ENCODE measurements around the gene KIAA0825.

KIAA0825 gene

GRCh38 chr5:94508461-94509148, 109.8 kb downstream of the KIAA0825 start:
- no peak for DNase-seq (ENCODE audit: low read depth in 2 of 2)

- no peak for DNase-seq (ENCODE audit: low read depth in 2 of 2)
Measured at GRCh38 chr5:94505327-94506068, 112.9 kb downstream of the KIAA0825 start.

GRCh38 chr5:94503677-94504076, 114.7 kb downstream of the KIAA0825 start:
- DNase-seq (ENCODE audit: low read depth in 2 of 2) = no peak

GRCh38 chr5:94501365-94501764, 117.0 kb downstream of the KIAA0825 start:
- DNase-seq (ENCODE audit: low read depth in 2 of 2) = no peak

- no peak for DNase-seq (ENCODE audit: low read depth in 2 of 2)
Measured at GRCh38 chr5:94499806-94500205, 118.6 kb downstream of the KIAA0825 start.

GRCh38 chr5:94498199-94498598, 120.2 kb downstream of the KIAA0825 start:
- no peak for DNase-seq (ENCODE audit: low read depth in 2 of 2)

GRCh38 chr5:94485067-94485466, 133.3 kb downstream of the KIAA0825 start:
- no peak for DNase-seq (ENCODE audit: low read depth in 2 of 2)

- no peak for DNase-seq (ENCODE audit: low read depth in 2 of 2)
Measured at GRCh38 chr5:94481059-94481458, 137.3 kb downstream of the KIAA0825 start.

- DNase-seq (ENCODE audit: low read depth in 2 of 2) = no peak
Measured at GRCh38 chr5:94480486-94480885, 137.9 kb downstream of the KIAA0825 start.

GRCh38 chr5:94473936-94474335, 144.5 kb downstream of the KIAA0825 start:
- no peak for DNase-seq (ENCODE audit: low read depth in 2 of 2)

- DNase-seq (ENCODE audit: low read depth in 2 of 2) = no peak
Measured at GRCh38 chr5:94471521-94471920, 146.9 kb downstream of the KIAA0825 start.

- no peak for DNase-seq (ENCODE audit: low read depth in 2 of 2)
Measured at GRCh38 chr5:94470802-94471201, 147.6 kb downstream of the KIAA0825 start.

GRCh38 chr5:94469894-94470329, 148.5 kb downstream of the KIAA0825 start:
- no peak for DNase-seq (ENCODE audit: low read depth in 2 of 2)

- DNase-seq (ENCODE audit: low read depth in 2 of 2) = no peak
Measured at GRCh38 chr5:94467954-94468930, 150.2 kb downstream of the KIAA0825 start.

- no peak for DNase-seq (ENCODE audit: low read depth in 2 of 2)
Measured at GRCh38 chr5:94467346-94467953, 151.0 kb downstream of the KIAA0825 start.

- DNase-seq (ENCODE audit: low read depth in 2 of 2) = no peak
Measured at GRCh38 chr5:94463739-94464138, 154.7 kb downstream of the KIAA0825 start.

GRCh38 chr5:94461131-94461530, 157.3 kb downstream of the KIAA0825 start:
- no peak for DNase-seq (ENCODE audit: low read depth in 2 of 2)

GRCh38 chr5:94459915-94460314, 158.5 kb downstream of the KIAA0825 start:
- no peak for DNase-seq (ENCODE audit: low read depth in 2 of 2)

- no peak for DNase-seq (ENCODE audit: low read depth in 2 of 2)
Measured at GRCh38 chr5:94457788-94458187, 160.6 kb downstream of the KIAA0825 start.

GRCh38 chr5:94445726-94446125, 172.7 kb downstream of the KIAA0825 start:
- no peak for DNase-seq (ENCODE audit: low read depth in 2 of 2)

GRCh38 chr5:94442991-94443390, 175.4 kb downstream of the KIAA0825 start:
- no peak for DNase-seq (ENCODE audit: low read depth in 2 of 2)

GRCh38 chr5:94442076-94442475, 176.3 kb downstream of the KIAA0825 start:
- no peak for DNase-seq (ENCODE audit: low read depth in 2 of 2)

Data from activated CD4-positive, alpha-beta T cell treated with anti-CD3 and anti-CD28 coated beads for 24 hours (primary cell).